MCF 10A (cell line): ENCODE measurements around the gene LCLAT1. TPM values are rescaled to one million over a fixed set of nuclear protein-coding genes. Genes with fewer than 3 reads are reported as not detected.
A peak's percentile ranks its signal among the peaks of the same experiment; 100 is the strongest.

Experiments used
- BruUV-seq: library from RNA; stranded (reverse); fragments of 400-500 nt; replicated peaks from 2 replicates; lab custom pipeline; 2021; lab: Mats Ljungman, UMichigan
- CTCF ChIA-PET: fragments of 300-600 bp; sonication (Branson Sonifier 250); formaldehyde crosslinking; extraction: SDS; loops from one replicate; lab custom pipeline; 2021; ENCODE audit warnings: antibody characterized with exemption, inconsistent platforms; lab: Yijun Ruan, JAX
- POLR2A ChIA-PET: fragments of 300-600, 350-650 bp; sonication (Branson Sonifier 250); formaldehyde crosslinking; extraction: SDS; loops from one replicate; lab custom pipeline; 2020; ENCODE audit warnings: antibody characterized with exemption, inconsistent platforms; lab: Yijun Ruan, JAX
- DNase-seq: peaks from one replicate; pipeline ENCODE4 v3.0.0-alpha.2; 2018; ENCODE audit not compliant: unreplicated experiment
- H3K27ac Mint-ChIP-seq: one replicate; pipeline ENCODE4 v1.8.0; 2022; ENCODE audit warnings: mild to moderate bottlenecking, low read depth, mixed read lengths; ENCODE audit not compliant: unreplicated experiment
- H3K27me3 Mint-ChIP-seq: one replicate; pipeline ENCODE4 v1.8.0; 2022; ENCODE audit warnings: mixed read lengths; ENCODE audit not compliant: insufficient read depth, unreplicated experiment
- H3K36me3 Mint-ChIP-seq: one replicate; pipeline ENCODE4 v1.8.0; 2022; ENCODE audit warnings: mild to moderate bottlenecking, moderate library complexity, mixed read lengths; ENCODE audit not compliant: insufficient read depth, unreplicated experiment
- H3K4me1 Mint-ChIP-seq: one replicate; pipeline ENCODE4 v1.8.0; 2022; ENCODE audit warnings: mixed read lengths; ENCODE audit not compliant: insufficient read depth, unreplicated experiment
- H3K4me3 Mint-ChIP-seq: one replicate; pipeline ENCODE4 v1.8.0; 2022; ENCODE audit warnings: mild to moderate bottlenecking, moderate library complexity, mixed read lengths; ENCODE audit not compliant: unreplicated experiment
- H3K9me3 Mint-ChIP-seq: one replicate; pipeline ENCODE4 v1.8.0; 2022; ENCODE audit warnings: mixed read lengths; ENCODE audit not compliant: unreplicated experiment
- intact Hi-C: fragments of 100-400 bp; cut with micrococcal nuclease; formaldehyde crosslinking; loops from 2 replicates; pipeline ENCODE4 v1.14.1; 2022
- total RNA-seq: library from RNA; stranded (reverse); gene quantifications from 2 replicates; pipeline ENCODE4 v1.2.3, GENCODE V29; 2022
- TF ChIP-seq, protein P1 (sequence below): fragments of 200-600 bp; IDR thresholded peaks from one replicate; pipeline ENCODE4 v1.8.0; 2022; ENCODE audit warnings: antibody characterized with exemption, mild to moderate bottlenecking; ENCODE audit not compliant: unreplicated experiment

LCLAT1 gene
- total RNA-seq, 1 experiment from 2014 or later, result 27.5 TPM

DNA sequence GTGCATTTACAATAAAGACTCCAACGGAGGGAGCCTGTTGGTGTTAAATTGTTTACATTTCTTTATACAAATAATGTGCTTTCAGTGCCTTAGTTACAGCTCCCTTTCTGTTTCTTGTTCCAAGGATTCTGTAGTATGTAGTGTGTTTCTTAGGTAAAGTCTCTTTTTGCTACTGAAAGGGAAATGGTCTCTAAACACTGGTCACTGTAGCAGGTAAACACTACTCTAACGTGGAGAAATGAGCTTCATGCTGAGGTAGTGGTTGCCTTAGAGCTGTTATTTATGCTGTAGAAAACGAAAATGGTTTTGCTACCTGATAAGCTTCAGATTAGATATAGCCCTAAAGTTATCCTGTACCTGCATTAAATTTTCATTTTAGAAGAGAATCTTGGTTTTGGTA, 196.6 kb downstream of the LCLAT1 start:
- no peak overlapping the region for H3K4me3 Mint-ChIP-seq
- intact Hi-C loops, result no loop called here
- CTCF ChIA-PET, result interaction anchor here (0.6 to 0.9 kb wide), 3 partner anchors 63 to 527 kb away, joined by 3 to 6 read pairs (median 4); no protein-coding TSS in a partner anchor
- H3K27ac Mint-ChIP-seq, result no peak overlapping the region
- H3K27me3 Mint-ChIP-seq, result no peaks in the 10 kb centered on the region
- TF ChIP-seq, protein P1, sequence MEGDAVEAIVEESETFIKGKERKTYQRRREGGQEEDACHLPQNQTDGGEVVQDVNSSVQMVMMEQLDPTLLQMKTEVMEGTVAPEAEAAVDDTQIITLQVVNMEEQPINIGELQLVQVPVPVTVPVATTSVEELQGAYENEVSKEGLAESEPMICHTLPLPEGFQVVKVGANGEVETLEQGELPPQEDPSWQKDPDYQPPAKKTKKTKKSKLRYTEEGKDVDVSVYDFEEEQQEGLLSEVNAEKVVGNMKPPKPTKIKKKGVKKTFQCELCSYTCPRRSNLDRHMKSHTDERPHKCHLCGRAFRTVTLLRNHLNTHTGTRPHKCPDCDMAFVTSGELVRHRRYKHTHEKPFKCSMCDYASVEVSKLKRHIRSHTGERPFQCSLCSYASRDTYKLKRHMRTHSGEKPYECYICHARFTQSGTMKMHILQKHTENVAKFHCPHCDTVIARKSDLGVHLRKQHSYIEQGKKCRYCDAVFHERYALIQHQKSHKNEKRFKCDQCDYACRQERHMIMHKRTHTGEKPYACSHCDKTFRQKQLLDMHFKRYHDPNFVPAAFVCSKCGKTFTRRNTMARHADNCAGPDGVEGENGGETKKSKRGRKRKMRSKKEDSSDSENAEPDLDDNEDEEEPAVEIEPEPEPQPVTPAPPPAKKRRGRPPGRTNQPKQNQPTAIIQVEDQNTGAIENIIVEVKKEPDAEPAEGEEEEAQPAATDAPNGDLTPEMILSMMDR, result no peak
- no peak for DNase-seq
- BruUV-seq, result no TSS peak
- POLR2A ChIA-PET, result no interaction called here
- no peaks in the 10 kb centered on the region for H3K9me3 Mint-ChIP-seq
- peaks cover 8% of the 10 kb centered on the region for H3K4me1 Mint-ChIP-seq
- H3K36me3 Mint-ChIP-seq, result peaks cover 16% of the 10 kb centered on the region

DNA sequence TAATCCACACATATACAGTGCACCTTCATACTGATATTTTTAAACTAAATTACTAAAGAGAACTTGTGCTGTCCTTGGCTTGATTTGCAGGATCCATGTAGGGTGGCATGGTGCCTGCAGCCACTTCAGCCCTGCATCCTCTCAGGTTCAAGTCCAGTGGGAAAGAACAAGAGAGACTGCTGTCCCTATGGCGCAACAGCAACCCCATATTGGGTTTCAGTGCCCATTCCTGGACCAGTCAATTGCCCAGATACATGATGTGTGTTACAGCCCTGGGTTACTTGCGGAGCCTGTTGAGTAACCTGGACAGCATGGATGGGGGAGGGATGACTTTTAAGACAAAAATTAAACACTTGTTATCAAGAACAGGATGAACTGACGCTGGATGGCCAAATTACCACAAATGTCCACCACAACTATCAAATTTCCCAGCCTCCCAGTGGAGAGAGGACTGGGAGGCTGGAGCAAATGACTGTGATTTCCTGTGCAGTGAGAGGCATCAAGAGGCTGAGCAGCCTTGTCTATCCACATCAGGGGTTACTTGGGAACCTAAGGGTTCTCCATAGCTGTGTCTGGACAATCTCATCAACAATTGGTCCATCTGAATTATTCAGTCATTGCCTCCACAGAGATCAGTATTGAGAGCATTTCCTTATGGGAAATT, 198.2 kb downstream of the LCLAT1 start:
- H3K27me3 Mint-ChIP-seq, result no peaks in the 10 kb centered on the region
- H3K36me3 Mint-ChIP-seq, result peaks cover 16% of the 10 kb centered on the region
- peak; percentile 11 for DNase-seq
- no peak overlapping the region for H3K27ac Mint-ChIP-seq
- H3K9me3 Mint-ChIP-seq, result no peaks in the 10 kb centered on the region
- H3K4me1 Mint-ChIP-seq, result peaks cover 8% of the 10 kb centered on the region
- TF ChIP-seq, protein P1, result no peak
- no TSS peak for BruUV-seq
- no peak overlapping the region for H3K4me3 Mint-ChIP-seq
- ChIA-PET POLR2A (no interaction called here), CTCF (interaction anchor here (0.9 to 2.0 kb wide), 2 partner anchors 66 to 437 kb away, joined by 3 to 6 read pairs; no protein-coding TSS in a partner anchor)
- intact Hi-C loops, result no loop called here

DNA sequence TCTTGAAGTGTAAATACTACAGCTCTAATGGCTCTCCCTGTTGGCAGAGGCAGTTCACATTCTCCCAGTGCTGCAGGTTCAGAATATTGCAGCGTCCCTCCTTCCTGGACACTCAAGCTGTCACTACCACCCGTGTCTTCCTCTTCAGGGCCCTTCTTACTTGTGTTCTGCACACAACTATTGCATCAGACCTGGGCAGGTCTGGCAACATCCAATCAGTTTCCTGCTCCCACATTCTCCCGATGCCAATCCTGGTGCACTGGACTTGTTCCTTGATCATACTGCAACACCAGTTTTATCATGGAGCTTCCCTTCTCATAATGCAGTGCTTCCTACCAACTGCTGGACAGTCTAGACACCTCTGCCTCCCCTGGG, 198.7 kb downstream of the LCLAT1 start:
- no TSS peak for BruUV-seq
- Mint-ChIP-seq H3K36me3 (peaks cover 16% of the 10 kb centered on the region), H3K4me3 (no peak overlapping the region), H3K27ac (no peak overlapping the region), H3K9me3 (no peaks in the 10 kb centered on the region), H3K4me1 (peaks cover 8% of the 10 kb centered on the region), H3K27me3 (no peaks in the 10 kb centered on the region)
- intact Hi-C loops, result no loop called here
- TF ChIP-seq, protein P1, result no peak
- POLR2A ChIA-PET, result no interaction called here
- CTCF ChIA-PET, result interaction anchor here (0.9 to 2.0 kb wide), 2 partner anchors 66 to 437 kb away, joined by 3 to 6 read pairs; no protein-coding TSS in a partner anchor
- DNase-seq, result peak; percentile 13

DNA sequence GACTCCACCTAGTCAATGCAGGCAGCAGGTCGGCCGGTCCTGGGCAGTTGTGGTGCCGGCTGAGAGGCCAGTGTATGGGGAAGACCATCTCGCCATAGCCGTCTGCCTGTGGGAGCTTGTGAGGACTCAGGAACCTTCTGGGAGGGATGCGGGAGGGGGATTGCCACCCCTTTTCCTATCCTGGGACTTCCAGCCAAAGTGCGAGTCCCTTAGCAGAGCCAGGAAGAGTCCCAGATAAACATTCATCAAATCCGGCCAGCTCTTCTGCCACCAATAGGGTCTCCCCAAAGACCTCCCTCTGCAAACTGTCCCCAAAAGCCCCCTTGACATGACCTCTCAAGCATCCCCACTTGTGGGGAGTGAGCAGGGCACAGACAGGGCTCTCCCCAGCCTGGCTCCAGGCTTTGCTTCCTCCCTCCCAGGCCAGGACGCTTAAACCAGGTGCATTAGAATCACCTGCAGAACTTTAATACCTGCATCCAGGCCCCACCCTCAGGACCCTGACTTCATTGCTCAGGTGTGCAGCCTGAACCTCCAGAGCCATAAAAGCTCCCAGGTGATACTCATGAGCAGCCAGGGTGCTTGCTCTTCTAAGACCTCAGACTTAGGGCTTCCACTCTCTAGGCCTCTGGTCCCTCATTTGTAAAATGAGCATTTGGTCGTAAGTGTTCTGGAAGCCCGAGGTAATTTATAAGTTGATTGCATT, 200.9 kb downstream of the LCLAT1 start:
- Mint-ChIP-seq H3K27ac (no peak overlapping the region), H3K4me1 (peaks cover 8% of the 10 kb centered on the region), H3K9me3 (no peaks in the 10 kb centered on the region), H3K36me3 (peaks cover 7% of the 10 kb centered on the region), H3K4me3 (no peak overlapping the region), H3K27me3 (no peaks in the 10 kb centered on the region)
- ChIA-PET CTCF (interaction anchor here (0.7 to 1.9 kb wide), 2 partner anchors 59 to 484 kb away, joined by 3 to 5 read pairs; no protein-coding TSS in a partner anchor), POLR2A (no interaction called here)
- DNase-seq, result no peak
- BruUV-seq, result no TSS peak
- TF ChIP-seq, protein P1, result no peak
- intact Hi-C loops, result no loop called here
